T-helper 17 cell (primary cell): Measurements from ENCODE around the gene EIF3B. TPM values are rescaled to one million over a fixed set of nuclear protein-coding genes. Genes with fewer than 3 reads are reported as not detected.

Source experiments
- ATAC-seq: fragments of 150-1000 bp; cut with Tn5 transposase; 2 replicates; pipeline ENCODE4 v1.10.0; 2021; ENCODE audit warnings: mild to moderate bottlenecking, moderate library complexity
- DNase-seq, 3 donors: peaks; one replicate each; pipeline versions ENCODE4 v3.0.0 to v3.0.0-alpha.2; 2020 to 2021
- H3K9me3 ChIP-seq: one replicate; pipeline ENCODE4 v1.7.0; 2013; ENCODE audit warnings: low read length, mild to moderate bottlenecking; ENCODE audit not compliant: control insufficient read depth, poor library complexity, severe bottlenecking
- H3K27ac Mint-ChIP-seq: one replicate; pipeline ENCODE4 v1.8.0; 2022; ENCODE audit warnings: mild to moderate bottlenecking, moderate library complexity, mixed read lengths
- H3K27me3 Mint-ChIP-seq: one replicate; pipeline ENCODE4 v1.8.0; 2022; ENCODE audit warnings: mixed read lengths
- H3K36me3 Mint-ChIP-seq: one replicate; pipeline ENCODE4 v1.8.0; 2022; ENCODE audit warnings: low read depth, mixed read lengths
- H3K4me1 Mint-ChIP-seq: one replicate; pipeline ENCODE4 v1.8.0; 2022; ENCODE audit warnings: mild to moderate bottlenecking, mixed read lengths
- H3K4me3 Mint-ChIP-seq: one replicate; pipeline ENCODE4 v1.8.0; 2022; ENCODE audit warnings: mild to moderate bottlenecking, moderate library complexity, mixed read lengths
- total RNA-seq, 4 donors: library from RNA in 2 of 4; stranded (reverse) in 2 of 4; gene quantifications; one replicate each; pipeline ENCODE4 v1.2.3 and lab custom pipeline; 2022 to 2026

EIF3B gene
- total RNA-seq, 2 donors from 2014 or later: 139 to 176 TPM

DNA sequence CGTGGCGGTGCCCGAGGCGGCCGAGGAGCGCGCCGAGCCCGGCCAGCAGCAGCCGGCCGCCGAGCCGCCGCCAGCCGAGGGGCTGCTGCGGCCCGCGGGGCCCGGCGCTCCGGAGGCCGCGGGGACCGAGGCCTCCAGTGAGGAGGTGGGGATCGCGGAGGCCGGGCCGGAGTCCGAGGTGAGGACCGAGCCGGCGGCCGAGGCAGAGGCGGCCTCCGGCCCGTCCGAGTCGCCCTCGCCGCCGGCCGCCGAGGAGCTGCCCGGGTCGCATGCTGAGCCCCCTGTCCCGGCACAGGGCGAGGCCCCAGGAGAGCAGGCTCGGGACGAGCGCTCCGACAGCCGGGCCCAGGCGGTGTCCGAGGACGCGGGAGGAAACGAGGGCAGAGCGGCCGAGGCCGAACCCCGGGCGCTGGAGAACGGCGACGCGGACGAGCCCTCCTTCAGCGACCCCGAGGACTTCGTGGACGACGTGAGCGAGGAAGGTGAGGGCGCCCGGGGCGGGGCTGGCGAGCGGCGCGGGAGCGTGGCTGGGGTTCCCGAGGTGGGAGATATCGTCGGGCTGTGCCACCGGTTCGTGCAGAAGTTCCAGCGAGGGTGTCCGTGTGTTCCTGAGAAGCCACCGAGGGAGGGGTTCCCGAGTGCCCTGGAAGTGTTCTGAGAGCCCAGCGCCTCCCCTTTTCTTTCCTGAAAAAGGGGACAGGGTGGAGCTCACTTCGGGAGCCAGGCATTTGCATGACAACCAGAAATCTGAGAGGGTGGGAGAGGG, 495 bp downstream of the EIF3B start:
- Mint-ChIP-seq H3K27ac (peak overlapping the region; percentile 100), H3K4me3 (peak overlapping the region; percentile 95), H3K36me3 (peaks cover 2% of the 10 kb centered on the region), H3K27me3 (no peaks in the 10 kb centered on the region), H3K4me1 (peaks cover 25% of the 10 kb centered on the region)
- no peaks in the 10 kb centered on the region for H3K9me3 ChIP-seq
- no peak for DNase-seq
- ATAC-seq: no peak

GRCh38 chr7:2355705-2356008, 1.0 kb downstream of the EIF3B start:
- DNase-seq (no peak), ATAC-seq (no peak)
- H3K27me3 Mint-ChIP-seq: no peaks in the 10 kb centered on the region
- no peaks in the 10 kb centered on the region for H3K9me3 ChIP-seq
- peaks cover 2% of the 10 kb centered on the region for H3K36me3 Mint-ChIP-seq
- peak overlapping the region; percentile 95 for H3K4me3 Mint-ChIP-seq
- peak overlapping the region; percentile 29 for H3K27ac Mint-ChIP-seq
- peaks cover 31% of the 10 kb centered on the region for H3K4me1 Mint-ChIP-seq

DNA sequence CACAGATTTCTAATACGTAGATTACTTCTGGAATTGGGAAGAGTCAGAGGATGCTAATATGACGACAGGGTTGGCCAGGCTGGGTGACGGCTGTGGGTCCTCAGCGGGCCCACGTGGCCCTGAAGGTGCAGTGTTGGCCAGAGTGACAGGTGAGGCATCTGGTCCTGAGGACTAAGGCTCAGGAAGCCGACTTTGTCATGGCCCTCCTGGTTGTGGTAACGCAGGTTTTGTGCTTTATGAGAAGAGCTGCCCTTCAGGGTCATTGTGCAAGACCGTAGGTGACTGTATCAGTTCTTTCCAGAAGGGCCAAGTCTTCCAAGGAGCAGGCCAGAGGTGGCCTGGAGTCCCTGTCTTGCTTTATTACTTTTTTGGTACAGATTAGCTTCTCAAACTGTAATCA, 2.5 kb downstream of the EIF3B start:
- Mint-ChIP-seq H3K27ac (peak overlapping the region; percentile 57), H3K36me3 (peaks cover 2% of the 10 kb centered on the region), H3K27me3 (no peaks in the 10 kb centered on the region), H3K4me1 (peaks cover 33% of the 10 kb centered on the region), H3K4me3 (peak overlapping the region; percentile 72)
- DNase-seq (no peak), ATAC-seq (no peak)
- H3K9me3 ChIP-seq: no peaks in the 10 kb centered on the region

- no peaks in the 10 kb centered on the region for H3K9me3 ChIP-seq
- H3K4me3 Mint-ChIP-seq: peak overlapping the region; percentile 72
- DNase-seq (no peak), ATAC-seq (no peak)
- peak overlapping the region; percentile 57 for H3K27ac Mint-ChIP-seq
- H3K27me3 Mint-ChIP-seq: no peaks in the 10 kb centered on the region
- peaks cover 33% of the 10 kb centered on the region for H3K4me1 Mint-ChIP-seq
- H3K36me3 Mint-ChIP-seq: peaks cover 2% of the 10 kb centered on the region
Observed at GRCh38 chr7:2357571-2357970, 2.9 kb downstream of the EIF3B start.

DNA sequence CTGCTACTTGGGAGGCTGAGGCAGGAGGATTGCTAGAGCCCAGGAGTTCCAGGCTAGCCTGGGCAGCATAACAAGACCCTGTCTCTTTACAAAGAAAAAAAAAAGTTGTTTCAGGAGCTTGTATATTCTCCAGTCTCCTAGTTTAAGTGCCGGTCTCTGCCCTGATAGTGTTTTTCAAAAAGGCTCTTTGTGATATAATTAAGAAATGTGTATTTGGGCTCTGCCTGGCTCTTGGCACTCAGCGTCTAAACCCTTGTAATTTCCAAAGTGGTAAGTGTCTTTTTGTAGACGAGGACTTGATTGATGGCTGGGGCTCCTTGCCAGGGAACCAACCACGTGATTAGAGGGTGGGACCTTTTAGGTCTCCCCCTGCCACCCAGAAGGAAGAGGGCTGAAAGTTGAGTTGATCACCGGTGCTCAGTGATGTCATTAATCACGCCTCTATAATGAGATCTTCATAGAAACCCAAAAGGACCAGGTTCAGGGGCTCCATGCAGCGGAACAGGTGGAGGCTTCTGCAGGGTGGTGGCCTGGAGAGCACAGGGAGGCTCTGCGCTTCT, 4.4 kb downstream of the EIF3B start:
- H3K9me3 ChIP-seq: no peaks in the 10 kb centered on the region
- no peak for ATAC-seq
- H3K27ac Mint-ChIP-seq: no peak overlapping the region
- H3K4me3 Mint-ChIP-seq: peak overlapping the region; percentile 25
- H3K36me3 Mint-ChIP-seq: peaks cover 5% of the 10 kb centered on the region
- peaks cover 33% of the 10 kb centered on the region for H3K4me1 Mint-ChIP-seq
- DNase-seq: no peak
- no peaks in the 10 kb centered on the region for H3K27me3 Mint-ChIP-seq

- DNase-seq (no peak), ATAC-seq (no peak)
- H3K27me3 Mint-ChIP-seq: no peaks in the 10 kb centered on the region
- H3K4me1 Mint-ChIP-seq: peaks cover 27% of the 10 kb centered on the region
- no peak overlapping the region for H3K4me3 Mint-ChIP-seq
- H3K27ac Mint-ChIP-seq: no peak overlapping the region
- no peaks in the 10 kb centered on the region for H3K9me3 ChIP-seq
- peaks cover 5% of the 10 kb centered on the region for H3K36me3 Mint-ChIP-seq
Observed at GRCh38 chr7:2359610-2360009, 5.0 kb downstream of the EIF3B start.

DNA sequence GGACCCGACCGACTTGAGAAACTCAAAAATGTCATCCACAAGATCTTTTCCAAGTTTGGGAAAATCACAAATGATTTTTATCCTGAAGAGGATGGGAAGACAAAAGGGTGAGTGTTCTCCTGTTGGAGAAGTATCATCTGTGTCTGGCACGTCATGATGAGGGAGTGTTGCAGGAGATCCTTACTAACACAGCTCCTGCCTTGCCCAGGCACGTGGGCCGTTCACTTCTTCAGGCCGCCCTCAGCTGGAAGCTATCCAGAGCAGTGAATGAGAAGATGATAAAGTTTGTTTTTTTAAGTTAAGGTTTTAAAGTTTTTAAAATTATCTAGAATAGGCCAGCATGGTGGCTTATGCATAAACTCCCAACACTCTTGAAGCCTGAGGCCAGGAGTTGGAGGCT, 6.2 kb downstream of the EIF3B start:
- H3K36me3 Mint-ChIP-seq: peaks cover 6% of the 10 kb centered on the region
- peak overlapping the region; percentile 11 for H3K27ac Mint-ChIP-seq
- ATAC-seq: no peak
- H3K27me3 Mint-ChIP-seq: no peaks in the 10 kb centered on the region
- H3K9me3 ChIP-seq: no peaks in the 10 kb centered on the region
- H3K4me3 Mint-ChIP-seq: no peak overlapping the region
- peaks cover 26% of the 10 kb centered on the region for H3K4me1 Mint-ChIP-seq
- no peak for DNase-seq

DNA sequence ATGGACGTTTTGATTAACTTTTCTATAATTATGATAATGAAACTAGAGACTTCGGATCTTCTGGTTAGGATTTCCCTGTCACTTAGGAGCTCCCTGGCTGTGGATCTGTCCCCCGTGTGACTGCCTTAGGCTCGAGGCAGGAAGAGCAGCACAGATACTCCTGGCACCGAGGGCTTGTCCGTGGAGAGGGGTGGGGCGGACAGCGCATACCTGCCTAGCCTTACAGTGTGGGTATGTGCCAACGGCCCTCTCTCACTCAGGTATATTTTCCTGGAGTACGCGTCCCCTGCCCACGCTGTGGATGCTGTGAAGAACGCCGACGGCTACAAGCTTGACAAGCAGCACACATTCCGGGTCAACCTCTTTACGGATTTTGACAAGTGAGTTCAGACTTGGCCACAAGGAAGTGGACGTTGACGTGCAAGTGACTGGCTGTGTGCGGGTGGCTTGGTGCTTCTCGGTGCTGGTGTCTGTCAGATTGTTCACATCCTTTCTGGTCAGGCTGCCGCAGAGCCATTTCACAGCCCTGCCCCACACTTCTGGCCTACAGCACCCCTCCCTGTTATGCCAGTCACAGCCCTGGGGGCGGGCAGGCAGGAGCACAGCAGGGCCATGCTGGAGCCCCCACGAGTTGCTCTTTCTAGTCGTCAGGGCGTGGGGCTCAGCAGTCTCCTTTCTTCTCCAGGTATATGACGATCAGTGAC, 7.9 kb downstream of the EIF3B start:
- DNase-seq: no peak

DNA sequence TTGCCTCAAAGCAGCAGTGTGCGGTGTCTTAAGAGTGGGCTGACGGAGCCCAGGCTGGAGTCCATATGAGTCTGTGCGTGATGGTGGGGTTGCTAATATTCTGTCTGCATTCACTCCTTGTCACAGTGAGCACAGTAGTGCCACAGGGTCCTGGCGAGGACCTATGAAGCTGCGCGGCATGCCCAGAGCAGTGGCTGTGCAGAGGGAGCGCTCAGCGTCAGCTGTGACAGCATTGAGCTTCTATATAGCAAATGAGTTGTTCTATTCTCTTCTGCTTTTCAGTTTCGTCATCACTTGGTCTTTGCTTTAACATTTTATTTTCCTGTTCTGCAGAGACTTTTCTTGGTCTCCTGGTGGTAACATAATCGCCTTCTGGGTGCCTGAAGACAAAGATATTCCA, 14.5 kb downstream of the EIF3B start:
- Mint-ChIP-seq H3K4me3 (no peak overlapping the region), H3K36me3 (peaks cover 4% of the 10 kb centered on the region), H3K27ac (no peak overlapping the region), H3K27me3 (no peaks in the 10 kb centered on the region), H3K4me1 (peaks cover 4% of the 10 kb centered on the region)
- no peak for ATAC-seq
- no peaks in the 10 kb centered on the region for H3K9me3 ChIP-seq
- no peak for DNase-seq

More for the DNA sequence above, 7.9 kb downstream of the EIF3B start:
- no peak for ATAC-seq
- Mint-ChIP-seq H3K4me3 (no peak overlapping the region), H3K4me1 (peaks cover 20% of the 10 kb centered on the region), H3K27ac (no peak overlapping the region), H3K36me3 (peaks cover 5% of the 10 kb centered on the region), H3K27me3 (no peaks in the 10 kb centered on the region)
- H3K9me3 ChIP-seq: no peaks in the 10 kb centered on the region

- ATAC-seq (no peak), DNase-seq (no peak)
- no peaks in the 10 kb centered on the region for H3K9me3 ChIP-seq
- Mint-ChIP-seq H3K4me3 (no peak overlapping the region), H3K36me3 (peaks cover 6% of the 10 kb centered on the region), H3K27ac (no peak overlapping the region), H3K4me1 (peaks cover 4% of the 10 kb centered on the region), H3K27me3 (no peaks in the 10 kb centered on the region)
Observed at GRCh38 chr7:2371329-2371728, 16.7 kb downstream of the EIF3B start.

GRCh38 chr7:2372724-2373123, 18.1 kb downstream of the EIF3B start:
- peaks cover 10% of the 10 kb centered on the region for H3K36me3 Mint-ChIP-seq
- H3K9me3 ChIP-seq: no peaks in the 10 kb centered on the region
- peak overlapping the region; percentile 57 for H3K27ac Mint-ChIP-seq
- H3K4me1 Mint-ChIP-seq: peaks cover 4% of the 10 kb centered on the region
- DNase-seq: no peak
- no peaks in the 10 kb centered on the region for H3K27me3 Mint-ChIP-seq
- ATAC-seq: no peak
- no peak overlapping the region for H3K4me3 Mint-ChIP-seq

DNA sequence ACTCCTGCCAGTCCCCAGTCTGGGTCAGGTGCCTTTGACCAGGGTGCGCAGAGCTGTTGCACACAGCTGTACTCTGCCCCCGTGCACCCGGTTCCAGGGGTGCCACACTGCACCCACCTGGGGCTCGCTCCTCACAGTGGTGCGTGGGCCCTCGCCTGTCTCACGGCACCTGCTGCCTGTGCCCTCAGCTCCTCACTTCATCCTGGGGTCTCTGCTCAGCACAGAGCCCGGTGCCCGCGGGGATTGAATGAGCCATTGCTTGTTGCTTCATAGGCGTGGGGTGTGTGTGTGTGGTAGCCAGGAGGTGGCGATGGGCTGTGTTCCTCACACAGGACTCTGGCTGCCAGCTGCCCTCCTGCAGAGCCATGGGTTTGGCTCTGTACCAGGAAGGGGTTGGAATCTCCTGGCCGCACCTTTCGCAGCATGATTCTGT, 18.5 kb downstream of the EIF3B start:
- no peaks in the 10 kb centered on the region for H3K9me3 ChIP-seq
- Mint-ChIP-seq H3K27me3 (no peaks in the 10 kb centered on the region), H3K27ac (no peak overlapping the region), H3K4me1 (peaks cover 4% of the 10 kb centered on the region), H3K4me3 (no peak overlapping the region), H3K36me3 (peaks cover 10% of the 10 kb centered on the region)
- ATAC-seq: no peak
- no peak for DNase-seq

DNA sequence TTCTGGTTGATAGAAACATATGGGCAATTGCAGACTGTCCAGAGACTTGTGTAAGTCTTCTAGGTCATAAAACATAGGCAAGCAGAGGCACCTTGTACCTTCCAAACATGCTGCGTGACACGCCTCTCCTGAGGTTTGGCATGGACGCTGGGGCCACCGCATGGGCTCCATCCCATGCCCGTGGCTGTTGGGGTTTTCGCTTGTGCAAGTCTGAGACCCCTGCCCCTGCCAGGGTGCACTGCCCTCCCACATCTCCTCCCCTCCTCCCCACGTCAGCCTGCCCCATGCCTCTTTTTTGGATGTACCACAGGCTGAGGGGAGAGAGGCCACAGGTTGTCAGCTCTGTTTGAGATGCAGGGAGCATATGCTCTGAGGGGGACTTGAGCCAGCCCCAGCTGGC, 19.0 kb downstream of the EIF3B start:
- Mint-ChIP-seq H3K27me3 (no peaks in the 10 kb centered on the region), H3K36me3 (peaks cover 14% of the 10 kb centered on the region), H3K4me1 (peaks cover 4% of the 10 kb centered on the region), H3K4me3 (no peak overlapping the region), H3K27ac (no peak overlapping the region)
- DNase-seq (no peak), ATAC-seq (no peak)
- no peaks in the 10 kb centered on the region for H3K9me3 ChIP-seq
